IMR-90 (cell line): ENCODE measurements around the gene KCNJ18. TPM values are rescaled to one million over a fixed set of nuclear protein-coding genes. Genes with fewer than 3 reads are reported as not detected.

Source experiments
- ATAC-seq: fragments of 200-7000 bp; cut with Tn5 transposase; 2 replicates; pipeline ENCODE4 v1.9.1; 2020; ENCODE audit warnings: low read depth, mild to moderate bottlenecking, moderate library complexity
- BruUV-seq: library from RNA; stranded (reverse); fragments of 400-500 nt; replicated peaks from 2 replicates; lab custom pipeline; 2021; lab: Mats Ljungman, UMichigan
- CTCF ChIA-PET: fragments of 300-600 bp; formaldehyde crosslinking; extraction: SDS; loops from one replicate; lab custom pipeline; 2021; ENCODE audit warnings: antibody characterized with exemption; lab: Yijun Ruan, JAX
- POLR2A ChIA-PET: fragments of 300-600 bp; sonication (Branson Sonifier 250); formaldehyde crosslinking; loops from one replicate; lab custom pipeline; 2022; ENCODE audit warnings: antibody characterized with exemption; ENCODE audit not compliant: unreplicated experiment; lab: Charles Lee
- DNase-seq: peaks from one replicate; pipeline ENCODE4 v3.0.0; 2013
- H2AFZ ChIP-seq: replicated peaks from 2 replicates; pipeline ENCODE3; 2013; ENCODE audit warnings: low read length, mild to moderate bottlenecking; ENCODE audit not compliant: poor library complexity
- H2AK5ac ChIP-seq: 2 replicates; pipeline ENCODE4 v1.6.1; 2013; ENCODE audit warnings: low read depth, low read length, inconsistent platforms
- H2AK9ac ChIP-seq: replicated peaks from 2 replicates; pipeline ENCODE3; 2013; ENCODE audit warnings: mild to moderate bottlenecking, low read depth, low read length, moderate library complexity; ENCODE audit not compliant: poor library complexity
- H2BK120ac ChIP-seq: 2 replicates; pipeline ENCODE4 v1.6.1; 2013; ENCODE audit warnings: low read depth, low read length, inconsistent platforms
- H2BK15ac ChIP-seq: 3 replicates; pipeline ENCODE4 v1.6.1; 2013; ENCODE audit warnings: low read depth, low read length, inconsistent platforms
- H2BK20ac ChIP-seq: 2 replicates; pipeline ENCODE4 v1.6.1; 2013; ENCODE audit warnings: low read depth, mild to moderate bottlenecking, inconsistent platforms, low read length, moderate library complexity
- H2BK5ac ChIP-seq: 2 replicates; pipeline ENCODE4 v1.6.1; 2013; ENCODE audit warnings: mild to moderate bottlenecking, low read depth, low read length, inconsistent platforms; ENCODE audit not compliant: poor library complexity, severe bottlenecking
- H3K14ac ChIP-seq: replicated peaks from 2 replicates; pipeline ENCODE4 v1.6.1; 2013; ENCODE audit warnings: low read depth, low read length, inconsistent platforms
- H3K18ac ChIP-seq: 2 replicates; pipeline ENCODE4 v1.6.1; 2013; ENCODE audit warnings: low read depth, low read length, control low read depth
- H3K23ac ChIP-seq: 2 replicates; pipeline ENCODE4 v1.6.1; 2013; ENCODE audit warnings: low read depth, low read length, inconsistent platforms
- H3K27ac ChIP-seq: 2 replicates; pipeline ENCODE4 v1.5.1; 2013; ENCODE audit warnings: mild to moderate bottlenecking, control low read depth, low read length; ENCODE audit not compliant: insufficient read depth
- H3K27me3 ChIP-seq: 2 replicates; pipeline ENCODE4 v1.6.1; 2013; ENCODE audit warnings: low read length; ENCODE audit not compliant: control insufficient read depth, insufficient read depth
- H3K36me3 ChIP-seq: 2 replicates; pipeline ENCODE4 v1.6.1; 2013; ENCODE audit warnings: low read length, mixed read lengths; ENCODE audit not compliant: control insufficient read depth, insufficient read depth
- H3K4ac ChIP-seq: 2 replicates; pipeline ENCODE4 v1.6.1; 2013; ENCODE audit warnings: low read depth, low read length, inconsistent platforms
- H3K4me1 ChIP-seq: 2 replicates; pipeline ENCODE4 v1.6.1; 2013; ENCODE audit warnings: low read length, mixed read lengths; ENCODE audit not compliant: control insufficient read depth, insufficient read depth
- H3K4me2 ChIP-seq: 2 replicates; pipeline ENCODE4 v1.6.1; 2013; ENCODE audit warnings: low read depth, mild to moderate bottlenecking, control low read depth, low read length, moderate library complexity
- H3K4me3 ChIP-seq: 2 replicates; pipeline ENCODE4 v1.5.1; 2013; ENCODE audit warnings: low read depth, mild to moderate bottlenecking, control low read depth, low read length, moderate library complexity; ENCODE audit not compliant: insufficient read depth
- H3K56ac ChIP-seq: 2 replicates; pipeline ENCODE4 v1.6.1; 2013; ENCODE audit warnings: low read length, inconsistent platforms; ENCODE audit not compliant: insufficient read depth; ENCODE audit errors: extremely low read depth
- H3K79me1 ChIP-seq, 2 experiments: 2 replicates each; pipeline ENCODE4 v1.6.1; 2013; ENCODE audit warnings: low read length in 2 of 2, inconsistent platforms in 1 of 2, low read depth in 1 of 2
- H3K9ac ChIP-seq: 2 replicates; pipeline ENCODE4 v1.6.1; 2013; ENCODE audit warnings: low read depth, low read length, control low read depth
- H3K9me1 ChIP-seq: 2 replicates; pipeline ENCODE4 v1.6.1; 2013; ENCODE audit warnings: low read length, inconsistent platforms; ENCODE audit not compliant: insufficient read depth
- H3K9me3 ChIP-seq: 2 replicates; pipeline ENCODE4 v1.6.1; 2013; ENCODE audit warnings: low read length; ENCODE audit not compliant: control insufficient read depth, insufficient read depth
- H4K20me1 ChIP-seq: 2 replicates; pipeline ENCODE4 v1.6.1; 2013; ENCODE audit warnings: low read length, inconsistent platforms; ENCODE audit not compliant: insufficient read depth
- H4K5ac ChIP-seq: 2 replicates; pipeline ENCODE4 v1.6.1; 2013; ENCODE audit warnings: mild to moderate bottlenecking, low read depth, low read length, control low read depth
- H4K8ac ChIP-seq, 2 experiments: 2 replicates each; pipeline ENCODE4 v1.6.1; 2013; ENCODE audit warnings: low read depth in 2 of 2, low read length in 2 of 2, control low read depth in 1 of 2, inconsistent platforms in 1 of 2
- H4K91ac ChIP-seq: 2 replicates; pipeline ENCODE4 v1.6.1; 2013; ENCODE audit warnings: low read depth, low read length, inconsistent platforms; ENCODE audit not compliant: insufficient read depth
- BHLHE40 ChIP-seq: fragments of 150-350 bp; IDR thresholded peaks from 2 replicates; pipeline ENCODE4 v1.6.1; 2016; ENCODE audit warnings: mild to moderate bottlenecking, low read depth, low read length
- CEBPB ChIP-seq: IDR thresholded peaks from 2 replicates; pipeline ENCODE4 v1.6.1; 2012; ENCODE audit warnings: low read depth, low read length, improper control_type of control experiment
- CHD1 ChIP-seq: IDR thresholded peaks from 2 replicates; pipeline ENCODE4 v1.6.1; 2012; ENCODE audit warnings: low read depth, low read length, improper control_type of control experiment
- CTCF ChIP-seq: conservative IDR thresholded peaks from 2 replicates; pipeline ENCODE4 v1.5.1; 2012; ENCODE audit warnings: mild to moderate bottlenecking, low read depth, low read length, improper control_type of control experiment
- ELK1 ChIP-seq: fragments of 150-350 bp; IDR thresholded peaks from 2 replicates; pipeline ENCODE4 v1.6.1; 2016; ENCODE audit warnings: low read depth, mild to moderate bottlenecking, low read length, moderate library complexity, borderline replicate concordance
- FOS ChIP-seq: fragments of 150-350 bp; IDR thresholded peaks from 2 replicates; pipeline ENCODE4 v1.6.1; 2016; ENCODE audit warnings: low read depth, low read length
- MAFK ChIP-seq: IDR thresholded peaks from 2 replicates; pipeline ENCODE4 v1.6.1; 2012; ENCODE audit warnings: low read depth, low read length, improper control_type of control experiment
- MAZ ChIP-seq: IDR thresholded peaks from 2 replicates; pipeline ENCODE4 v1.6.1; 2012; ENCODE audit warnings: low read depth, mild to moderate bottlenecking, low read length, improper control_type of control experiment, moderate library complexity, borderline replicate concordance
- MXI1 ChIP-seq: IDR thresholded peaks from 2 replicates; pipeline ENCODE4 v1.6.1; 2012; ENCODE audit warnings: low read depth, mild to moderate bottlenecking, low read length, moderate library complexity, borderline replicate concordance
- NFE2L2 ChIP-seq: fragments of 150-350 bp; IDR thresholded peaks from 2 replicates; pipeline ENCODE4 v1.6.1; 2016; ENCODE audit warnings: low read depth, mild to moderate bottlenecking, low read length
- POLR2A ChIP-seq: IDR thresholded peaks from 2 replicates; pipeline ENCODE4 v1.6.1; 2012; ENCODE audit warnings: mild to moderate bottlenecking, low read depth, low read length
- RAD21 ChIP-seq: IDR thresholded peaks from 2 replicates; pipeline ENCODE4 v1.6.1; 2012; ENCODE audit warnings: low read length, improper control_type of control experiment
- SMC3 ChIP-seq: fragments of 150-350 bp; IDR thresholded peaks from 2 replicates; pipeline ENCODE4 v1.6.1; 2016; ENCODE audit warnings: low read depth, mild to moderate bottlenecking, antibody characterized with exemption, low read length, moderate library complexity
- WGBS, 2 experiments: methylation state at CpG; one replicate each; pipeline versions ENCODE4 v1.1.5 to v1.1.7; 2013; ENCODE audit warnings: missing lambda C conversion rate in 2 of 2; ENCODE audit not compliant: insufficient read length in 1 of 2; ENCODE audit errors: extremely low coverage in 2 of 2; 5-methylcytosine and 5-hydroxymethylcytosine counted together
- dilution Hi-C: fragments of 300-500 bp; cut with HindIII; formaldehyde crosslinking; loops from one replicate; pipeline ENCODE4 v1.14.3; 2018; ENCODE audit warnings: low sequenced_read_pairs; ENCODE audit not compliant: unreplicated experiment
- in situ Hi-C: fragments of 300-500 bp; cut with MboI; formaldehyde crosslinking; loops from 3 replicates; pipeline ENCODE4 v1.14.3; 2019; ENCODE audit warnings: low sequenced_read_pairs, inconsistent platforms, mixed read lengths
- intact Hi-C: fragments of 100-400 bp; cut with micrococcal nuclease; formaldehyde crosslinking; loops from 2 replicates; pipeline ENCODE4 v1.10.0; 2022
- polyA plus RNA-seq, 3 experiments: library from polyadenylated mRNA; depleted of rRNA; stranded (reverse); fragments of >200 nt; gene quantifications; 2 replicates each; pipeline ENCODE4 v1.2.3, GENCODE V29; 2012; ENCODE audit warnings: low replicate concordance in 1 of 3
- total RNA-seq: library from RNA; depleted of rRNA; stranded (reverse); fragments of >200 nt; gene quantifications from 2 replicates; pipeline ENCODE4 v1.2.3, GENCODE V29; 2012
- TF ChIP-seq, protein P1 (sequence below): fragments of 150-350 bp; IDR thresholded peaks from 2 replicates; pipeline ENCODE4 v1.6.1; 2017; ENCODE audit warnings: mild to moderate bottlenecking, antibody characterized with exemption, low read length, low read depth

Gene KCNJ18
- total and polyA plus RNA-seq, 2 of the 4 experiments (the other 2 are of a cell fraction), result not detected

- H2AK9ac ChIP-seq, result no peak overlapping the region
- no peak overlapping the region for H3K14ac ChIP-seq
- 27% methylated on average over 7 of the region's 23 CpGs; no CpG with 5 or more reads in 1 of the 2 experiments for WGBS, 2 experiments
- peaks cover 22% of the 10 kb centered on the region for H3K9me3 ChIP-seq
- no peak overlapping the region for H2AK5ac ChIP-seq
- no peak overlapping the region for H3K4me2 ChIP-seq
- TF ChIP-seq NFE2L2, result no peak
- TF ChIP-seq CHD1, result no peak
- TF ChIP-seq ELK1, result no peak
- TF ChIP-seq CTCF, result no peak
- TF ChIP-seq, protein P1, sequence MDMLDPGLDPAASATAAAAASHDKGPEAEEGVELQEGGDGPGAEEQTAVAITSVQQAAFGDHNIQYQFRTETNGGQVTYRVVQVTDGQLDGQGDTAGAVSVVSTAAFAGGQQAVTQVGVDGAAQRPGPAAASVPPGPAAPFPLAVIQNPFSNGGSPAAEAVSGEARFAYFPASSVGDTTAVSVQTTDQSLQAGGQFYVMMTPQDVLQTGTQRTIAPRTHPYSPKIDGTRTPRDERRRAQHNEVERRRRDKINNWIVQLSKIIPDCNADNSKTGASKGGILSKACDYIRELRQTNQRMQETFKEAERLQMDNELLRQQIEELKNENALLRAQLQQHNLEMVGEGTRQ, result no peak
- no peak for TF ChIP-seq MXI1
- TF ChIP-seq MAZ, result no peak
- no peak for TF ChIP-seq SMC3
- TF ChIP-seq MAFK, result no peak
- no peak for TF ChIP-seq BHLHE40
- no peak for TF ChIP-seq CEBPB
- TF ChIP-seq RAD21, result no peak
- no peak for TF ChIP-seq FOS
- TF ChIP-seq POLR2A, result no peak
- intact Hi-C loops, result no loop called here
- no peak overlapping the region for H2BK5ac ChIP-seq
- no peak overlapping the region for H3K18ac ChIP-seq
- no peak overlapping the region for H3K23ac ChIP-seq
- ChIA-PET POLR2A (no interaction called here), CTCF (no interaction called here)
- no peak overlapping the region for H3K4me3 ChIP-seq
- BruUV-seq, result no TSS peak
- H3K36me3 ChIP-seq, result no peaks in the 10 kb centered on the region
- H2BK20ac ChIP-seq, result no peak overlapping the region
- H4K5ac ChIP-seq, result no peak overlapping the region
- H3K4ac ChIP-seq, result no peak overlapping the region
- H3K9me1 ChIP-seq, result no peaks in the 10 kb centered on the region
- no peak overlapping the region for H2AFZ ChIP-seq
- H3K56ac ChIP-seq, result no peak overlapping the region
- no peaks in the 10 kb centered on the region for H4K20me1 ChIP-seq
- H3K79me1 ChIP-seq, result no peaks in the 10 kb centered on the region
- H3K27ac ChIP-seq, result no peak overlapping the region
- no peak overlapping the region for H2BK120ac ChIP-seq
- no peaks in the 10 kb centered on the region for H3K27me3 ChIP-seq
- no peaks in the 10 kb centered on the region for H3K4me1 ChIP-seq
- no peak overlapping the region for H4K8ac ChIP-seq
- no peak overlapping the region for H2BK15ac ChIP-seq
- dilution Hi-C loops, result no loop called here
- in situ Hi-C loops, result no loop called here
- no peak for ATAC-seq
- no peak overlapping the region for H4K91ac ChIP-seq
- DNase-seq, result no peak
- no peak overlapping the region for H3K9ac ChIP-seq
Measured at GRCh38 chr17:21686165-21687015, 5.9 kb upstream of the KCNJ18 start.
